Measurements from ENCODE around the gene ARID5A. TPM values are rescaled to one million over a fixed set of nuclear protein-coding genes. Genes with fewer than 3 reads are reported as not detected.

Gene ARID5A
- total RNA-seq, 1 donor from 2014 or later = 10.9 TPM

DNA sequence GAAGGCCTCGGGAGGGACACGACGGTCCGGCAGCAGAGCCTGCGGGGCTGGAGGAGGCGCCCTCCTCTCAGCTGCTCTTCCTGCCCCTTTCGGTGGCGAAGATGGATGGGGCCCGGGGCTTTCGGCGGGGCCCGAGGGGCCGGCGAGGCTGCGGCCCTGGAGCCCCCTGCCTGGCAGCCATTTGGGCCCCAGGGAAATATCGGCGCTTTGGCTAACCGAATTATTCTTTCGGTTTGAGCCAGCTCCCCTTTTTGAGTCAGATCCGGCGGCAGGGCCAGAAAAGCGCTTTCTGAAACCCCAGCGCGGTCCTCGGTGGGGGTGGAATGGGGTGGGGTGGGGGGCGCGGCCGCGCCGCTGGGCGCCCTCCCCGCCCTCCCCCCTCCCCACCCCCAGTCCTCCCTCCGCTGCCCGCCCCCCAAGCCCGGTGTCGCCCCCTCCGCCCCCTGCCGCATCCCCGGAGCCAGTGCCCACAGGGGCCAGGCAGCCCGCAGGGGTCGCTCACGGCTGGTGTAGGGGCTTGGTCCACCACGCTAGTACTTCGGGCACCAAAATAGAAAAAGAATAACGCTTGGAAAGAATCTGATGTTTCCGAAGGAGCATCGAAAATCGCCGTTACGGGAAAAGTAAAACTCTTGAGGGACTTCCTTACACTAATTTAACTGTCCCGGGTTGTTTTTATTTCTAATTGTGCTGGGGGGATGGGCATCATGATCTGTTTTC, 9.1 kb upstream of the ARID5A start:
- no peak for DNase-seq (ENCODE audit: low read depth, low spot score)

DNA sequence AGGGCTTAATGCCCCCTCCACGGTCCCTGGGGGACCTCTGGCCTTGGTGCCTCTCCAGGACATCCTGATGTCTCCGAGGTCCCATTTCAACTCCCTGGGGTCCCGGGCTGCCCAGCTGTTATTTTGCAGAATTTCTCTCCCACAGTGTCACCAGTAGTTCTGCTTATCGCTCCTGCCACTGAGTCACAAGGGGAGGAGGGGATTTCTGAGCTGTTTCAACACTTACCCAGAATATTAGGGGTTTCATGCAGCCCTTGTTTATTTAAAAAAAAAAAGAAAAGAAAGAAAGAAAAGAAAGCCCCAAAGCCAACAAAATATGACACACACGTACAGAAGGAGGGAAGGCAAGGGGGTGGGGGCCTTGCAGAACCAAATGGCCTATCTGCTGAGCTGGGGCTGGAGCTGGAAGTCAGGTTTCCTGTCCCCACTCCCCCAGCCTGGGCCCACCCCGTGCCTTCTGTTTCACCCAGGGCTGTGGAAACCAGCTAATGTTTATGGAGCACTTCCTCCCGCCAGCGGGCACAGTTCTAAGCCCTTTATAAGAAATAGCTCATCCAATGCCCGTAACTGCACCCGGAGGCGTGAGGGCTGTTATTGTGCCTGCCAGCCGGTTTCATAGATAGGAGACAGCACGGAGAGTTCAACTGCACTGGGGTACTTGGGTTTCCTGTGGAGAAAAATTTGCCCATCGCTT, 8.4 kb upstream of the ARID5A start:
- no peak for DNase-seq (ENCODE audit: low read depth, low spot score)

DNA sequence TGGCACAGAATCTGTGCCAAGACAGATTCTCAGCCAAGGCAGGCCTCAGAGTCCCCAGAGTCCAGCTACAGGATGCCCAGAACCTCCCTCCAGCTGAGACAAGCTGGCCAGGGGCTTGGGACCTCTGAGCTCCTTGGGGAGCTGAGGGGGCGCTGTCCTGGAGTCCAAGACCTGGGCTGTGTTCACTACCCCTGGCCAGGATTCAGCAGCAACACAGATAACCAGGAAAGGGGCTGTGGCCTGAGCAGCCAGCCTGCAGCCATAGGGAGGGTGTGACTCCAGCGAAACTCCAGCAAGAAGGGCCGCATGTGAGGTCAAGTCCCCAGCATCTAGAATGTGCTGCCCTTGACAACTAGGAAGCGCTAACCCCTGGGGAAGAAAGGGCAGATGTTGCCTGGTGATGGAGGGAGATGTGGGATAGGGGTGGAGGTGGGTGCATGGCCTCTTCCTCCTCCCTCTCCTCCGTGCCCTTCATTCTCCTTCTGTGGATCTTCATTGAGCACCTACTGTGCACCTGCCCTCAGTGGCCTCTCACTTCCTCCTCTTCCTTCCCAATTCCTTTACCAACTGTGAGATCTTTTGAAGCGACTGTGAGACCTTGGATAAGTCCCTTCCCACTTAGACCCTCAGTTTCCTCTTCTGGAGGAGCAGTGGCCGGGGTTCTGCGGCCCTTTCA, 7.7 kb upstream of the ARID5A start:
- DNase-seq (ENCODE audit: low read depth, low spot score) = no peak

- no peak for DNase-seq (ENCODE audit: low read depth, low spot score)
These were observed 7.0 kb upstream of the ARID5A start for GRCh38 chr2:96529376-96530143.

DNA sequence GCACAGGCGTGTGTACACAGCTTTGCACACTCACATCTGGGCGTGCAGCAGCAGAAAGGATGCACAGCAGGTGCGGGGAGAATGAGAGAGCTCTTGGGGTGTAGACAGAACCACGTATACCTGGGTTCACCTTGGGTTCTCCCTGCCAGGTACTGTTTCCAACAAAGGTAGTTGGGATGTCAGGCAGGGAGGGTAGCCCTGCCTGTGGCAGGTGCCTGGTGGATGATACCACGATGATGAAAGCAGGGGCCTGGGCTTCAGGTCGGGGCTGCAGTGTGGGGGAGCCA, 6.5 kb upstream of the ARID5A start:
- no peak for DNase-seq (ENCODE audit: low read depth, low spot score)

- no peak for DNase-seq (ENCODE audit: low read depth, low spot score)
These were observed 5.8 kb upstream of the ARID5A start for GRCh38 chr2:96530474-96531357.

- no peak for DNase-seq (ENCODE audit: low read depth, low spot score)
These were observed 5.2 kb upstream of the ARID5A start for GRCh38 chr2:96531366-96531765.

- peak; percentile 98 for DNase-seq (ENCODE audit: low read depth, low spot score)
These were observed 4.6 kb upstream of the ARID5A start for GRCh38 chr2:96531872-96532505.

DNA sequence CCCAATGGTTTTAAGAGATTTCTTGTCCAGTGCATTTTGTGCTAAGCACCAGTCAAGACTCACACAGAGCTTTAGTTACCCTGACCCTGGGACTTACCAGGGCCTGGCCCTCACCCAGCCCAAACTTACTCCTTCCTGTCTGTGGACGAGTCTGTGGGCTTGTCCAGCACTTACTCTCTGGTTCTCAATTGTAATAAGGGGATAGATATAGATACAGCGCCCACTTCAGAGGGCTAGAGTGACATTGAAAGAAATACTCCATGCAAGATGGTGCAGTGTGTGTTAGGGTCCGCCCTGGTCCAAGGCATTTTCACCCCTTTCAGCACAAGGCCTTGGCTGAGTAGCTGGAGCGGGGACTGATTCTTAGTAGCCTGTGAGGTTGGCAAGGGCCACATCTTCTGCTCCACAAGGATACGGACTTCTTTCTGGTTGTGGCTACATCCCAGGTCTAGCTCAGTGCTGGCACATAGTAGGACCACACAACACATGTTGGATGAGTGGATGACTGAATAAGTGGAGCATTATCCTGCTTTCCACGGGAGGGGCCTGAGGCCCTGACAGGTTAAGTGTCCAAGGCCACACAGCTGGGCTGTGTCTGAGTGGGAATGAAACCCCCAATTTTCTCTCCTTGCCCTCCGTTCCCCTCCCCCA, 3.8 kb upstream of the ARID5A start:
- DNase-seq (ENCODE audit: low read depth, low spot score) = no peak

- no peak for DNase-seq (ENCODE audit: low read depth, low spot score)
These were observed 3.1 kb upstream of the ARID5A start for GRCh38 chr2:96533292-96534073.

DNA sequence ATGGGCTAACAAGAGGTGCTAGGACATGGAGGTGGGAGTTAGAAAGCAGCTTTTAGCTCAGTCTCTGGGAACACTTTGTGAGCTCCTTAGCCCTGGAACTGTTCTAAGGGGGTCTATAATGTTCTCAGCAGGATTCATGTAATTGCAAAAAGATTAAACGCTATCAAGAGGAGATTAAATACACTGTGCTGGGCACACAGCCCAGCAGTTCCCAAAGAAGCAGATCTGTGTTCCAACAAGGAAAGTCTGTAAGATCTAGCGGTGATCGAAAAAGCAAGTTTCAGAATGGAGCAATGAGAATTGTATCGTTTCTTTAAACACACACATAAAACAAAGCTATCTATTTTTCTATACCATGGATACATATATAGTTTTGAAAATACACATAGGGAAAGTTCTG, 2.4 kb upstream of the ARID5A start:
- no peak for DNase-seq (ENCODE audit: low read depth, low spot score)

- no peak for DNase-seq (ENCODE audit: low read depth, low spot score)
These were observed 1.8 kb upstream of the ARID5A start for GRCh38 chr2:96534701-96535181.

DNA sequence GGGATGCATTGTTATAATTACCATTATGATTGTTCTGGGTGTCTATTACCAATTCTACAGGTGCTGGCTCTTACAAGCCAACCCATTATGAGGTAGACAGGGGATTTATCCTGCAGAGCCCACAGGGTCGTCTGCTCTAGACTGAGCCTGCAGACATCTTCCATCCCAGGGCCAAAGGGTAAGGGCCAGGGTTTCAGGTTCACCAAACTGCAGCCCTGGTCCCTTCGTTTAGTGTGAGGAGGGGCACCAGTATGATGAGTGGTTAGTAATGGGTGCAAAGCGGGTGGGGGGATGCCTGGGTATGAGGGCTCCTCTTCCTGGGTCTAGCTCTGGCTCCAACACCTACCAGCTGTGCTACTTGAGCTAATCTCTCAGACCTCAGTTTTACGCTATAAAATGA, 1.2 kb upstream of the ARID5A start:
- no peak for DNase-seq (ENCODE audit: low read depth, low spot score)

- DNase-seq (ENCODE audit: low read depth, low spot score) = no peak
These were observed 648 bp downstream of the ARID5A start for GRCh38 chr2:96537066-96537733.

GRCh38 chr2:96537734-96538486, 1.4 kb downstream of the ARID5A start:
- no peak for DNase-seq (ENCODE audit: low read depth, low spot score)

- DNase-seq (ENCODE audit: low read depth, low spot score) = peak; percentile 39
These were observed 2.1 kb downstream of the ARID5A start for GRCh38 chr2:96538487-96539214.

All from pulmonary artery endothelial cell (primary cell).